ENCODE results near the gene UMAD1.

UMAD1 gene

GRCh38 chr7:7640221-7641128 lies at the start of gene UMAD1:
Gene UMAD1, plus strand, starts transcription at chr7:7640752. Its CDS starts 32,620 bp downstream, at chr7:7673372.
- peak; percentile 99 for DNase-seq

- peak; percentile 16 for DNase-seq
These were observed 45.1 kb upstream of the UMAD1 start for GRCh38 chr7:7595451-7595850.

GRCh38 chr7:7596176-7596575 lies 44.4 kb upstream of the UMAD1 start:
- DNase-seq = peak; percentile 76

GRCh38 chr7:7607010-7607409 lies 33.5 kb upstream of the UMAD1 start:
- DNase-seq = no peak

- no peak for DNase-seq
These were observed 31.2 kb upstream of the UMAD1 start for GRCh38 chr7:7609330-7609729.

GRCh38 chr7:7612519-7612918 lies 28.0 kb upstream of the UMAD1 start:
- DNase-seq = no peak

- no peak for DNase-seq
These were observed 27.3 kb upstream of the UMAD1 start for GRCh38 chr7:7613210-7613609.

- no peak for DNase-seq
These were observed 26.4 kb upstream of the UMAD1 start for GRCh38 chr7:7614018-7614741.

GRCh38 chr7:7617550-7617949 lies 23.0 kb upstream of the UMAD1 start:
- no peak for DNase-seq

- DNase-seq = no peak
These were observed 22.1 kb upstream of the UMAD1 start for GRCh38 chr7:7618410-7618809.

GRCh38 chr7:7620236-7620635 lies 20.3 kb upstream of the UMAD1 start:
- DNase-seq = no peak

- DNase-seq = no peak
These were observed 19.8 kb upstream of the UMAD1 start for GRCh38 chr7:7620644-7621210.

- DNase-seq = no peak
These were observed 12.1 kb upstream of the UMAD1 start for GRCh38 chr7:7628476-7628875.

GRCh38 chr7:7630626-7631329 lies 9.8 kb upstream of the UMAD1 start:
- no peak for DNase-seq

GRCh38 chr7:7639421-7639820 lies 1.1 kb upstream of the UMAD1 start:
- no peak for DNase-seq

- no peak for DNase-seq
These were observed 718 bp upstream of the UMAD1 start for GRCh38 chr7:7639847-7640220.

GRCh38 chr7:7641129-7641663 lies 644 bp downstream of the UMAD1 start:
- no peak for DNase-seq

GRCh38 chr7:7642081-7642480 lies 1.5 kb downstream of the UMAD1 start:
- no peak for DNase-seq

- DNase-seq = no peak
These were observed 7.0 kb downstream of the UMAD1 start for GRCh38 chr7:7647495-7648036.

- DNase-seq = no peak
These were observed 10.2 kb downstream of the UMAD1 start for GRCh38 chr7:7650682-7651206.

- no peak for DNase-seq
These were observed 10.9 kb downstream of the UMAD1 start for GRCh38 chr7:7651479-7651878.

GRCh38 chr7:7652798-7653540 lies 12.4 kb downstream of the UMAD1 start:
- DNase-seq = no peak

Measured in MV-4-11 (cell line).